HepG2 (cell line): ENCODE results near the gene SRRM3. TPM values are rescaled to one million over a fixed set of nuclear protein-coding genes. Genes with fewer than 3 reads are reported as not detected.

Source experiments
- ADNP ChIP-seq: sonication (generic); formaldehyde crosslinking; IDR thresholded peaks from 2 replicates; pipeline ENCODE4 v1.4.0; 2020; ENCODE audit warnings: missing genetic modification reagents
- ATF3 ChIP-seq: sonication (generic); formaldehyde crosslinking; IDR thresholded peaks from 2 replicates; pipeline ENCODE4 v1.4.0; 2020; ENCODE audit warnings: missing genetic modification reagents
- CREB1 ChIP-seq, 2 experiments: fragments of 450-650 bp in 1 of 2; IDR thresholded peaks; 2 replicates each; pipeline ENCODE4 v1.6.1; 2016 to 2017; ENCODE audit warnings: control low read depth in 1 of 2, mild to moderate bottlenecking in 1 of 2, missing compliant biosample characterization in 1 of 2, missing genetic modification characterization in 1 of 2
- GABPA ChIP-seq, 2 experiments: IDR thresholded peaks; 2 replicates each; pipeline ENCODE4 v1.6.1; 2011 to 2016; ENCODE audit warnings: low read depth in 2 of 2, low read length in 1 of 2, missing biosample characterization in 1 of 2, missing genetic modification characterization in 1 of 2
- HNRNPLL ChIP-seq: fragments of 200-400 bp; formaldehyde crosslinking; IDR thresholded peaks from 2 replicates; pipeline ENCODE4 v1.6.1; 2017; ENCODE audit warnings: mild to moderate bottlenecking, low read depth, low read length; ENCODE audit not compliant: poor library complexity, severe bottlenecking
- MAFF ChIP-seq: IDR thresholded peaks from 2 replicates; pipeline ENCODE4 v1.6.1; 2011; ENCODE audit warnings: low read depth, low read length, improper control_type of control experiment
- MXI1 ChIP-seq: IDR thresholded peaks from 3 replicates; pipeline ENCODE4 v1.6.1; 2012; ENCODE audit warnings: low read depth, low read length, inconsistent platforms, borderline replicate concordance
- RARA ChIP-seq: IDR thresholded peaks from 2 replicates; pipeline ENCODE4 v1.6.1; 2016; ENCODE audit warnings: missing genetic modification reagents, missing compliant biosample characterization
- RELA ChIP-seq: sonication (generic); formaldehyde crosslinking; IDR thresholded peaks from 2 replicates; pipeline ENCODE4 v1.4.0; 2020; ENCODE audit warnings: missing genetic modification reagents
- SAFB2 ChIP-seq: sonication (generic); formaldehyde crosslinking; IDR thresholded peaks from 2 replicates; pipeline ENCODE4 v1.5.1; 2020; ENCODE audit warnings: missing genetic modification reagents, low read depth, mild to moderate bottlenecking, borderline replicate concordance
- SIX1 ChIP-seq: sonication (generic); formaldehyde crosslinking; IDR thresholded peaks from 2 replicates; pipeline ENCODE4 v1.4.0; 2020; ENCODE audit warnings: missing genetic modification reagents, borderline replicate concordance
- SRF ChIP-seq: IDR thresholded peaks from 2 replicates; pipeline ENCODE4 v1.6.1; 2011; ENCODE audit warnings: mild to moderate bottlenecking, low read depth, low read length, moderate library complexity
- TAF1 ChIP-seq: sonication (generic); formaldehyde crosslinking; IDR thresholded peaks from 2 replicates; pipeline ENCODE4 v1.4.0; 2020; ENCODE audit warnings: missing genetic modification reagents
- THAP9 ChIP-seq: sonication (generic); formaldehyde crosslinking; IDR thresholded peaks from 2 replicates; pipeline ENCODE4; 2020; ENCODE audit warnings: missing genetic modification reagents, mild to moderate bottlenecking, borderline replicate concordance
- ZFP91 ChIP-seq: sonication (generic); formaldehyde crosslinking; IDR thresholded peaks from 2 replicates; pipeline ENCODE4 v1.9.0; 2022; ENCODE audit warnings: missing genetic modification reagents, mild to moderate bottlenecking, borderline replicate concordance
- ZNF282 ChIP-seq: fragments of 450-650 bp; IDR thresholded peaks from 2 replicates; pipeline ENCODE4 v1.6.1; 2018; ENCODE audit not compliant: partially characterized antibody
- ZNF550 ChIP-seq: sonication (generic); formaldehyde crosslinking; IDR thresholded peaks from 2 replicates; pipeline ENCODE4 v1.4.0; 2020; ENCODE audit warnings: mild to moderate bottlenecking, missing genetic modification reagents, borderline replicate concordance
- ZNF746 ChIP-seq: sonication (generic); formaldehyde crosslinking; IDR thresholded peaks from 2 replicates; pipeline ENCODE4 v1.8.0; 2022; ENCODE audit warnings: mild to moderate bottlenecking, missing genetic modification reagents
- ZNF770 ChIP-seq: sonication (generic); formaldehyde crosslinking; IDR thresholded peaks from 2 replicates; pipeline ENCODE4 v1.5.0; 2020; ENCODE audit warnings: mild to moderate bottlenecking, missing genetic modification reagents
- polyA plus RNA-seq, 8 experiments: library from polyadenylated mRNA; depleted of rRNA in 3 of 8; stranded (reverse) in 7 of 8; unstranded in 1 of 8; fragments of >200 nt; fragmentation: Illumina TruSeq in 4 of 8; extraction: Trizol in 4 of 8; gene quantifications; 2 replicates each; pipeline versions ENCODE4 v1.2.1 to v1.2.3, GENCODE V29; 2011 to 2016; ENCODE audit warnings: low read depth in 4 of 8, missing spikeins in 1 of 8, mixed read lengths in 1 of 8; ENCODE audit not compliant: insufficient read depth in 1 of 8
- total RNA-seq, 5 experiments: library from RNA; depleted of rRNA; stranded (reverse); fragments of >200 nt; fragmentation: Illumina TruSeq; extraction: Trizol; gene quantifications; 2 replicates each; pipeline ENCODE4 v1.2.3, GENCODE V29; 2016; ENCODE audit warnings: low read depth in 1 of 5
- TF ChIP-seq, protein P1 (sequence below): sonication (generic); formaldehyde crosslinking; IDR thresholded peaks from 2 replicates; pipeline ENCODE4 v1.8.1; 2022; ENCODE audit warnings: mild to moderate bottlenecking, missing genetic modification reagents

The SRRM3 gene
- total and polyA plus RNA-seq, 2 of the 13 experiments (the other 11 are each of a cell fraction or from before 2014, with no cell fraction given), result 0.13 to 0.54 TPM

DNA sequence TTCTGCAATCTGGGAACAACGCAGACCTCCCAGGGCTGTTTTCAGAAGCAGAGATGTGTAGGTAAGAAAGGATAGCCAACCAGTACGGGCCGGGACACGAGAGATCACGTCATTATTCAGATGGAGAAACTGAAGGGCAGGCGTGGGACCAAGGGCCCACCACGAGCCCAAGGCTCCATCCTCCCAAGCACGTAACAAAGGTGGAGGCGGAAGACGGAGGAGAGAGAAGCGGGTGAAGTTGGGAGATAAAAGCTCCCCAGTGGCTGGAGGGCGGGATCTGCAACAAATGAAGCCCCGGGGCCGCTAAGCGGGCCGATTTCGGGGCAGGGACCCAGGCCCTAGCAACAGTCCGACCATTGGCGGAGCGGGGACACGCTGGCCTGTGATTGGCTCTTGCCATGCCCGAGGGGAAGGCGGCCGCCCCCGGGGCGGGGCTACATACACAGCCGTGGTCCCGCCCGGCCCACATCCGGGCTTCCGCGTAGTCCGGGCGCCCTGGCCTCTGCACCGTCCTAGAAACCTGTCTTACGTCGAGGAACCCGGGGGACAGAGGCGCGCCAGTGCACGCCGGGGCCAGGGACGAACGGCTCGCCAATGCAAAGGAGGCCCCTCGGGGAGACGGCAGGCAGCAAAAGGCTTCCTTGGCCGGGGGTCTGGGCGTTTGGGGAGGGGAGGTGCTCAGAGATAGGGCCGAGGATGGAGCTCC, 116.2 kb downstream of the SRRM3 start (continued):
- TF ChIP-seq ZFP91 (CRISPR knock-in tag), result peak; percentile 75; the same call in 1 of the 2 replicates
- peak; percentile 49; the same call in 1 of the 2 replicates for TF ChIP-seq ZNF770 (CRISPR knock-in tag)
- peak; percentile 75 for TF ChIP-seq HNRNPLL
- no peak; the same call in 1 of the 2 replicates for TF ChIP-seq CREB1 (IDR thresholded peaks at IDR 0.05)
- peak; percentile 73 for TF ChIP-seq CREB1 (CRISPR knock-in tag; IDR thresholded peaks at IDR 0.05)
- no peak for TF ChIP-seq SAFB2 (CRISPR knock-in tag)
- peak; percentile 64; the same call in 1 of the 2 replicates for TF ChIP-seq THAP9 (CRISPR knock-in tag)
- no peak for TF ChIP-seq ZNF282
- TF ChIP-seq ZNF746 (CRISPR knock-in tag), result peak; percentile 27; the same call in 1 of the 2 replicates
- no peak for TF ChIP-seq SIX1 (CRISPR knock-in tag)
- TF ChIP-seq ADNP (CRISPR knock-in tag), result no peak
- no peak for TF ChIP-seq MAFF
- no peak for TF ChIP-seq GABPA (IDR thresholded peaks at IDR 0.05; ENCODE audit: low read depth, low read length)
- peak; percentile 51; the same call in 1 of the 2 replicates for TF ChIP-seq GABPA (CRISPR knock-in tag; IDR thresholded peaks at IDR 0.05; ENCODE audit: low read depth)
- peak; percentile 7; the same call in 1 of the 2 replicates for TF ChIP-seq RARA (CRISPR knock-in tag)
- TF ChIP-seq ATF3 (CRISPR knock-in tag), result 0 out of 2 replicates have a peak, but pooled peaks have one; percentile 15
- TF ChIP-seq ZNF550 (CRISPR knock-in tag), result no peak
- no peak for TF ChIP-seq SRF
- TF ChIP-seq, protein P1, sequence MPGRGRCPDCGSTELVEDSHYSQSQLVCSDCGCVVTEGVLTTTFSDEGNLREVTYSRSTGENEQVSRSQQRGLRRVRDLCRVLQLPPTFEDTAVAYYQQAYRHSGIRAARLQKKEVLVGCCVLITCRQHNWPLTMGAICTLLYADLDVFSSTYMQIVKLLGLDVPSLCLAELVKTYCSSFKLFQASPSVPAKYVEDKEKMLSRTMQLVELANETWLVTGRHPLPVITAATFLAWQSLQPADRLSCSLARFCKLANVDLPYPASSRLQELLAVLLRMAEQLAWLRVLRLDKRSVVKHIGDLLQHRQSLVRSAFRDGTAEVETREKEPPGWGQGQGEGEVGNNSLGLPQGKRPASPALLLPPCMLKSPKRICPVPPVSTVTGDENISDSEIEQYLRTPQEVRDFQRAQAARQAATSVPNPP, result peak; percentile 79; the same call in 1 of the 2 replicates
- TF ChIP-seq TAF1 (CRISPR knock-in tag), result peak; percentile 73
- no peak for TF ChIP-seq RELA
- TF ChIP-seq MXI1, result peak; percentile 54; the same call in 1 of the 3 replicates
